GM23338 (cell line): ENCODE measurements around the gene C12orf60. TPM values are rescaled to one million over a fixed set of nuclear protein-coding genes. Genes with fewer than 3 reads are reported as not detected.

Experiments
- ATAC-seq: fragments of 200-7000 bp; cut with Tn5 transposase; 3 replicates; pipeline ENCODE4 v1.9.1; 2020
- DNase-seq: peaks from one replicate; pipeline ENCODE4 v3.0.0-alpha.2; 2015; ENCODE audit warnings: low spot score
- H2AFZ ChIP-seq: fragments of 200-600 bp; sonication (generic); 2 replicates; pipeline ENCODE4 v1.8.0; 2016; ENCODE audit warnings: antibody characterized with exemption, mild to moderate bottlenecking, moderate library complexity
- H3F3A ChIP-seq: fragments of 200-600 bp; sonication (generic); replicated peaks from 2 replicates; pipeline ENCODE4 v1.8.0; 2017; ENCODE audit warnings: antibody characterized with exemption, mixed run types, low read depth
- H3K27ac ChIP-seq: fragments of 200-600 bp; sonication (generic); 2 replicates; pipeline ENCODE4 v1.6.1; 2016; ENCODE audit warnings: low read depth
- H3K27me3 ChIP-seq: fragments of 200-600 bp; sonication (generic); 2 replicates; pipeline ENCODE4 v1.8.0; 2016; ENCODE audit warnings: mild to moderate bottlenecking, mixed run types, moderate library complexity; ENCODE audit not compliant: insufficient read depth
- H3K36me3 ChIP-seq: fragments of 200-600 bp; sonication (generic); 2 replicates; pipeline ENCODE4 v1.8.0; 2016; ENCODE audit warnings: mild to moderate bottlenecking; ENCODE audit not compliant: insufficient read depth
- H3K4me1 ChIP-seq: fragments of 200-600 bp; sonication (generic); 2 replicates; pipeline ENCODE4 v1.8.0; 2016; ENCODE audit warnings: mild to moderate bottlenecking, moderate library complexity; ENCODE audit not compliant: insufficient read depth
- H3K4me2 ChIP-seq: fragments of 200-600 bp; sonication (generic); 2 replicates; pipeline ENCODE4 v1.7.1; 2017; ENCODE audit warnings: mixed run types
- H3K4me3 ChIP-seq: fragments of 200-600 bp; sonication (generic); 2 replicates; pipeline ENCODE4 v1.6.1; 2016; ENCODE audit warnings: mixed run types
- H3K79me2 ChIP-seq: fragments of 200-600 bp; sonication (generic); replicated peaks from 2 replicates; pipeline ENCODE4 v1.8.0; 2017; ENCODE audit warnings: mild to moderate bottlenecking; ENCODE audit not compliant: insufficient read depth
- H3K9me2 ChIP-seq: fragments of 200-600 bp; sonication (generic); 2 replicates; pipeline ENCODE4 v1.8.0; 2017; ENCODE audit not compliant: insufficient read depth
- H4K20me1 ChIP-seq: fragments of 200-600 bp; sonication (generic); replicated peaks from 2 replicates; pipeline ENCODE4 v1.8.0; 2017; ENCODE audit warnings: mild to moderate bottlenecking; ENCODE audit not compliant: insufficient read depth
- H3K27ac Mint-ChIP-seq: 2 replicates; pipeline ENCODE4 v1.8.0; 2020; ENCODE audit warnings: inconsistent platforms, mild to moderate bottlenecking, moderate library complexity, mixed read lengths
- H3K27me3 Mint-ChIP-seq: 3 replicates; pipeline ENCODE4 v1.8.0; 2022; ENCODE audit warnings: low read depth, mild to moderate bottlenecking, moderate library complexity, mixed read lengths, inconsistent platforms; ENCODE audit not compliant: insufficient read depth, poor library complexity
- H3K36me3 Mint-ChIP-seq: 3 replicates; pipeline ENCODE4 v1.8.0; 2021; ENCODE audit warnings: low read depth, mild to moderate bottlenecking, inconsistent platforms, moderate library complexity, mixed read lengths
- H3K4me1 Mint-ChIP-seq: 3 replicates; pipeline ENCODE4 v1.8.0; 2020; ENCODE audit warnings: mild to moderate bottlenecking, inconsistent platforms, mixed read lengths
- H3K4me3 Mint-ChIP-seq: 3 replicates; pipeline ENCODE4 v1.8.0; 2021; ENCODE audit warnings: moderate library complexity, mild to moderate bottlenecking, inconsistent platforms, mixed read lengths
- H3K9me3 Mint-ChIP-seq: 3 replicates; pipeline ENCODE4 v1.8.0; 2020; ENCODE audit warnings: moderate library complexity, mild to moderate bottlenecking, inconsistent platforms, mixed read lengths
- CREB1 ChIP-seq: fragments of 250-450 bp; sonication (Bioruptor Pico); IDR thresholded peaks from 2 replicates; pipeline ENCODE4 v1.5.0; 2020; ENCODE audit warnings: low read depth, mild to moderate bottlenecking, moderate library complexity
- EZH2 ChIP-seq: fragments of 200-600 bp; sonication (generic); IDR thresholded peaks from one replicate; pipeline ENCODE4 v1.8.0; 2017; ENCODE audit warnings: antibody characterized with exemption, mild to moderate bottlenecking, low read depth; ENCODE audit not compliant: unreplicated experiment
- EZH2phosphoT487 ChIP-seq: fragments of 200-600 bp; sonication (generic); IDR thresholded peaks from one replicate; pipeline ENCODE4 v1.8.1; 2018; ENCODE audit warnings: antibody characterized with exemption; ENCODE audit not compliant: unreplicated experiment
- JUNB ChIP-seq: IDR thresholded peaks from one replicate; pipeline ENCODE4 v1.6.1; 2016; ENCODE audit warnings: antibody characterized with exemption; ENCODE audit not compliant: unreplicated experiment
- NANOG ChIP-seq: IDR thresholded peaks from 2 replicates; pipeline ENCODE4 v1.6.1; 2016; ENCODE audit warnings: antibody characterized with exemption, borderline replicate concordance
- REST ChIP-seq: IDR thresholded peaks from one replicate; pipeline ENCODE4 v1.6.1; 2018; ENCODE audit warnings: antibody characterized with exemption; ENCODE audit not compliant: unreplicated experiment
- STAT1 ChIP-seq: IDR thresholded peaks from one replicate; pipeline ENCODE4 v1.6.1; 2016; ENCODE audit warnings: antibody characterized with exemption; ENCODE audit not compliant: unreplicated experiment
- ZNF114 ChIP-seq: fragments of 250-450 bp; sonication (Bioruptor Pico); IDR thresholded peaks from 2 replicates; pipeline ENCODE4 v1.5.0; 2020; ENCODE audit warnings: mild to moderate bottlenecking, moderate library complexity
- ZNF331 ChIP-seq: fragments of 250-450 bp; sonication (Bioruptor Pico); IDR thresholded peaks from 2 replicates; pipeline ENCODE4 v1.5.0; 2020; ENCODE audit warnings: low read depth, mild to moderate bottlenecking, moderate library complexity
- polyA plus RNA-seq: library from polyadenylated mRNA; unstranded; fragments of >200 nt; fragmentation: Nextera tagmentation; extraction: Ambion mirVana; gene quantifications from 2 replicates; pipeline ENCODE4 v1.2.1, GENCODE V29; 2016
- total RNA-seq: library from RNA; depleted of rRNA; stranded (reverse); fragments of >200 nt; shearing (Covaris generic); gene quantifications from 2 replicates; pipeline ENCODE4 v1.2.3, GENCODE V29; 2014

The C12orf60 gene
- total and polyA plus RNA-seq, 2 experiments from 2014 or later = 1.7 to 2.3 TPM

DNA sequence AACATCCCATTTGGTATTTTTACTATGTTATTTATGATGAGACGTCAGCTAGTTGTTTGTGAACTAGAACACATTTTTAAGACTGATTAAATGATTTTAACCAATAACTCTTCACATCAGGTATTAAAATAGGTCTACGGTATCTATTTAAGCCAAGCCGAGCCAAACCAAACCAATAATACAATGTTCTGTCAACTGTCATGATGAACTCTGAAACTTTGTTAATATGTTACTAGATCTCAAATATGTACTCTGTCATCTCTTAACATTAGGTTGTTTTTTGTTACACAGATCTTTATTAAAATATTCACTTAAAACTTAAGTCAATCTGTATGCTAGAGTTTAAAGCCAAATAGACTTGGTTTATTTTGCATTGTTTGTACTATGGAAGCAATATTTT is 38.8 kb downstream of the C12orf60 start:
- Histone ChIP-seq H3K4me1 (no peaks in the 10 kb centered on the region), H3K9me2 (no peaks in the 10 kb centered on the region), H2AFZ (no peak overlapping the region), H3K27me3 (no peaks in the 10 kb centered on the region), H3F3A (no peaks in the 10 kb centered on the region), H4K20me1 (no peaks in the 10 kb centered on the region), H3K79me2 (no peaks in the 10 kb centered on the region), H3K4me2 (no peak overlapping the region), H3K4me3 (no peak overlapping the region), H3K36me3 (no peaks in the 10 kb centered on the region), H3K27ac (no peak overlapping the region)
- peaks cover 9% of the 10 kb centered on the region; the same call in 1 of the 3 replicates for H3K9me3 Mint-ChIP-seq
- DNase-seq (no peak), ATAC-seq (no peak)
- no peak overlapping the region for H3K27ac Mint-ChIP-seq
- H3K36me3 Mint-ChIP-seq = peaks cover 2% of the 10 kb centered on the region; the same call in 1 of the 3 replicates
- no peaks in the 10 kb centered on the region for H3K27me3 Mint-ChIP-seq
- no peak overlapping the region for H3K4me3 Mint-ChIP-seq
- H3K4me1 Mint-ChIP-seq = peaks cover 3% of the 10 kb centered on the region; the same call in 1 of the 3 replicates
- TF ChIP-seq CREB1 (CRISPR knock-in tag) = no peak
- no peak for TF ChIP-seq REST
- TF ChIP-seq NANOG = no peak
- no peak for TF ChIP-seq STAT1
- no peak for TF ChIP-seq ZNF114 (CRISPR knock-in tag)
- TF ChIP-seq EZH2phosphoT487 = no peak

DNA sequence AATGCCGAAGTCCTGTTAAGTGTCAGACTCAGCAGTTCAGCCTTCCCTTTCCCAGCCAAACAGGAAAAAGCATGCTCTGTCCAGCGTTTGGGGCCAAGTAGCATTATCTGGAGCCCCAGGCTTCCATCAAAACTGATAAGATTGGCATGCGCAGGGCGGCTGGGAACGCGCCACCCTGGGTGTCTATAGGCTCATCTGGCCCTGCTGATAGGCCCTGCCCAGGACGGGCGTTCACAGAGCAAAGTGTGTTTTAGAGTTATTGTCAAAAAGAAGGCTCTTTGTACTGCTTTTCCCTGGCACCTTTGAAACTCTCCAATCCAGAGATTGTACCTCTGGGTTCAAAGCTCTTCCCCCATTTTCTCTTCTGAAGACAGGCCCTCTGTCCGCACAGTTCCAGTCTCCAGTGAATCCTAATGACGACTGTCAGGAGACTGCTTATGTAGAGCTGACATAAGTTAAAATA is 40.0 kb downstream of the C12orf60 start, which contains the start of gene ART4:
Gene ART4 (minus strand): TSS at position 102 of the 463 bp plus-strand sequence. CDS start 413 bp downstream, outside the sequence.
- Histone ChIP-seq H2AFZ (peak within 1 kb of the TSS; percentile 19), H3K9me2 (no peaks in the 10 kb centered on the region), H3K27ac (no peak within 1 kb of the TSS), H3F3A (no peaks in the 10 kb centered on the region), H4K20me1 (no peaks in the 10 kb centered on the region), H3K79me2 (no peaks in the 10 kb centered on the region), H3K36me3 (no peaks in the 10 kb centered on the region), H3K4me2 (no peak within 1 kb of the TSS), H3K4me3 (no peak within 1 kb of the TSS), H3K4me1 (no peaks in the 10 kb centered on the region), H3K27me3 (no peaks in the 10 kb centered on the region)
- no peak within 1 kb of the TSS for H3K27ac Mint-ChIP-seq
- H3K4me3 Mint-ChIP-seq = no peak within 1 kb of the TSS
- peaks cover 9% of the 10 kb centered on the region; the same call in 1 of the 3 replicates for H3K9me3 Mint-ChIP-seq
- DNase-seq = no peak
- ATAC-seq = no peak
- peaks cover 3% of the 10 kb centered on the region; the same call in 1 of the 3 replicates for H3K4me1 Mint-ChIP-seq
- H3K36me3 Mint-ChIP-seq = peaks cover 2% of the 10 kb centered on the region; the same call in 1 of the 3 replicates
- peaks cover 3% of the 10 kb centered on the region for H3K27me3 Mint-ChIP-seq
- TF ChIP-seq REST = no peak
- no peak for TF ChIP-seq NANOG
- no peak for TF ChIP-seq ZNF114 (CRISPR knock-in tag)
- no peak for TF ChIP-seq ZNF331 (CRISPR knock-in tag)
- TF ChIP-seq JUNB = no peak
- TF ChIP-seq STAT1 = no peak
- no peak for TF ChIP-seq EZH2
